OCI-LY3 (cell line): Measurements from ENCODE around the gene GALNTL6.

ENCODE experiments used
- H2AFZ ChIP-seq: fragments of 200-600, 300-600 bp; shearing (Covaris generic); 2 replicates; pipeline ENCODE4 v1.6.0; 2014; ENCODE audit warnings: antibody characterized with exemption, low read depth, low read length
- H3K27ac ChIP-seq: fragments of 200-600, 300-600 bp; sonication (generic); 2 replicates; pipeline ENCODE4 v1.5.1; 2014; ENCODE audit warnings: mild to moderate bottlenecking, low read length, moderate library complexity, mixed read lengths
- H3K27me3 ChIP-seq: fragments of 200-600, 300-600 bp; sonication (generic); 2 replicates; pipeline ENCODE4 v1.6.1; 2014; ENCODE audit warnings: low read depth, low read length, mixed read lengths
- H3K36me3 ChIP-seq: fragments of 200-600, 300-600 bp; sonication (generic); replicated peaks from 2 replicates; pipeline ENCODE3; 2014; ENCODE audit warnings: low read depth, low read length, mixed read lengths
- H3K4me1 ChIP-seq: fragments of 300-600, 200-600 bp; sonication (generic); 2 replicates; pipeline ENCODE4 v1.6.1; 2014; ENCODE audit warnings: low read length, mixed read lengths
- H3K4me2 ChIP-seq: fragments of 200-600, 300-600 bp; sonication (generic); 2 replicates; pipeline ENCODE4 v1.6.1; 2014; ENCODE audit warnings: low read length, mixed read lengths
- H3K4me3 ChIP-seq: fragments of 300-600, 200-600 bp; sonication (generic); 2 replicates; pipeline ENCODE4 v1.5.1; 2014; ENCODE audit warnings: antibody characterized with exemption, mild to moderate bottlenecking, low read length, moderate library complexity
- H3K79me2 ChIP-seq: fragments of 300-600, 200-600 bp; shearing (Covaris generic); 2 replicates; pipeline ENCODE4 v1.6.1; 2014; ENCODE audit warnings: mild to moderate bottlenecking, low read length, mixed read lengths
- H3K9ac ChIP-seq: fragments of 300-600, 200-600 bp; shearing (Covaris generic); 2 replicates; pipeline ENCODE4 v1.6.0; 2014; ENCODE audit warnings: mild to moderate bottlenecking, low read length, moderate library complexity
- H3K9me3 ChIP-seq: fragments of 200-600, 300-600 bp; shearing (Covaris generic); 2 replicates; pipeline ENCODE4 v1.6.1; 2014; ENCODE audit warnings: low read length, mixed read lengths; ENCODE audit not compliant: insufficient read depth
- H4K20me1 ChIP-seq: fragments of 200-600, 300-600 bp; sonication (generic); 2 replicates; pipeline ENCODE4 v1.6.1; 2016; ENCODE audit warnings: low read length, mixed read lengths; ENCODE audit not compliant: insufficient read depth
- CTCF ChIP-seq: fragments of 200-600, 300-600 bp; sonication (generic); IDR thresholded peaks from 2 replicates; pipeline ENCODE4 v1.5.1; 2014; ENCODE audit warnings: antibody characterized with exemption, low read length, low read depth
- EZH2phosphoT487 ChIP-seq: fragments of 200-600 bp; shearing (Covaris generic); IDR thresholded peaks from 2 replicates; pipeline ENCODE4 v1.6.1; 2018; ENCODE audit warnings: antibody characterized with exemption, mixed run types, low read depth

Gene GALNTL6

DNA sequence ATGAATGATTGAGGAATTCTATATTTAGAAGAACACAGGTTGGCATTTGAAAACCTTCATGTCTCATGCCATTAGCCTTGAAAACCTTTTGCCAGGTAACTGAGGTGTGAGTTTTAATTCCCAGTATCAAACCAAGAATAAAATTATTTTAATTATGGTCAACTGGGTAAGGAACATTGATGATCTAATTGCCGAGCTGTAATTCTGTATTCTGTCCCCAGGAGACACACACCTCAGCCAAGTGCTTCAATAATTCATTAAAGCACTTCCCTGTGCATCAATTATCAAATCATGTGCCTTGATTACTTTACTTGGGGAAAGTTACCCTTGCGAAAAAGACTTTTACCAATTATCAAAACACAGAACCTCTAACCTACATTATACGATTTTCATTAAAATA, 1023.5 kb downstream of the GALNTL6 start:
- Histone ChIP-seq H3K9me3 (no peaks in the 10 kb centered on the region), H3K36me3 (no peaks in the 10 kb centered on the region), H2AFZ (no peak overlapping the region), H3K79me2 (no peaks in the 10 kb centered on the region), H3K9ac (no peak overlapping the region), H4K20me1 (no peaks in the 10 kb centered on the region), H3K4me1 (peaks cover 5% of the 10 kb centered on the region), H3K4me2 (no peak overlapping the region), H3K4me3 (no peak overlapping the region), H3K27me3 (peaks cover 17% of the 10 kb centered on the region), H3K27ac (no peak overlapping the region)
- no peak for TF ChIP-seq EZH2phosphoT487
- TF ChIP-seq CTCF = no peak

- peaks cover 5% of the 10 kb centered on the region for H3K4me1 ChIP-seq
- H3K79me2 ChIP-seq = no peaks in the 10 kb centered on the region
- no peaks in the 10 kb centered on the region for H4K20me1 ChIP-seq
- no peak overlapping the region for H3K4me2 ChIP-seq
- no peaks in the 10 kb centered on the region for H3K36me3 ChIP-seq
- H3K27ac ChIP-seq = no peak overlapping the region
- no peak for TF ChIP-seq CTCF
- TF ChIP-seq EZH2phosphoT487 = no peak
- no peaks in the 10 kb centered on the region for H3K9me3 ChIP-seq
- no peak overlapping the region for H3K4me3 ChIP-seq
- H2AFZ ChIP-seq = no peak overlapping the region
- peaks cover 17% of the 10 kb centered on the region for H3K27me3 ChIP-seq
- no peak overlapping the region for H3K9ac ChIP-seq
Measured at GRCh38 chr4:172838111-172838510, 1024.9 kb downstream of the GALNTL6 start.

DNA sequence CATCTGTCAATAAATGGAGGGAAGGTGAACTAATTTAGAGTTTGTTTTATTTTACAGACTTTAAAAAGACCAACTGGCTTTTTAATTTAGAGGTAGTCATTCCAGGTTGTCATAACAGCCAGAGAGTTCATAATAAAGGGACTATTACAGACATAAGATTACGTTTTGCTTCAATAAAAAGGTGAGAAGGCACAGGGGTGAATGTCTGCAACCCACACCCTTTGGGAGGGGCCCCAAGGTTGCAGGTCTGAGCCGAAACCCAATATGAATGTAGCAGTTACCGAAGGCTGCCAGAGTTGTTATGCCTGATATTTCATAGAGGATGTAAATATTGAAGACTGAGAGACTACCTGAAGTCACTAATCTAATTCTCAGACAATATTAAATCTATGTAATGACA, 1025.7 kb downstream of the GALNTL6 start:
- Histone ChIP-seq H3K4me1 (peaks cover 5% of the 10 kb centered on the region), H2AFZ (no peak overlapping the region), H3K4me2 (no peak overlapping the region), H3K9me3 (no peaks in the 10 kb centered on the region), H3K27me3 (peaks cover 17% of the 10 kb centered on the region), H3K4me3 (no peak overlapping the region), H3K27ac (no peak overlapping the region), H4K20me1 (no peaks in the 10 kb centered on the region), H3K36me3 (no peaks in the 10 kb centered on the region), H3K9ac (no peak overlapping the region), H3K79me2 (no peaks in the 10 kb centered on the region)
- TF ChIP-seq EZH2phosphoT487 (no peak), CTCF (no peak)

- no peaks in the 10 kb centered on the region for H3K36me3 ChIP-seq
- H3K27ac ChIP-seq = no peak overlapping the region
- H3K4me2 ChIP-seq = no peak overlapping the region
- H3K4me1 ChIP-seq = no peaks in the 10 kb centered on the region
- H3K9ac ChIP-seq = no peak overlapping the region
- H3K79me2 ChIP-seq = no peaks in the 10 kb centered on the region
- no peak for TF ChIP-seq EZH2phosphoT487
- no peak for TF ChIP-seq CTCF
- H3K27me3 ChIP-seq = no peaks in the 10 kb centered on the region
- H4K20me1 ChIP-seq = no peaks in the 10 kb centered on the region
- H2AFZ ChIP-seq = no peak overlapping the region
- H3K9me3 ChIP-seq = no peaks in the 10 kb centered on the region
- H3K4me3 ChIP-seq = no peak overlapping the region
Measured at GRCh38 chr4:172842779-172843178, 1029.6 kb downstream of the GALNTL6 start.
